Left ventricle myocardium superior (tissue), 1 donor: ENCODE data around the gene NAXE. TPM values are rescaled to one million over a fixed set of nuclear protein-coding genes. Genes with fewer than 3 reads are reported as not detected.
"Not testable (repeated sequence)": the region's sequence is repeated elsewhere in the genome, so short reads cannot be mapped to it uniquely, and the experiment has no call there.

Experiments used
- ATAC-seq: fragments of 200-7000 bp; cut with Tn5 transposase; one replicate; pipeline ENCODE4 v1.9.1; 2020; ENCODE audit warnings: mild to moderate bottlenecking, moderate library complexity
- DNase-seq: peaks from one replicate; pipeline ENCODE4 v3.0.0-alpha.2; 2020
- intact Hi-C: fragments of 100-400 bp; cut with micrococcal nuclease; formaldehyde crosslinking; loops from one replicate; pipeline ENCODE4 v1.11.0; 2022
- total RNA-seq: library from RNA; stranded (reverse); fragmentation: NEBNext Ultra II Directional; extraction: Animal tissue kit (Norgen Biotek cat#: 25700); gene quantifications from one replicate; pipeline ENCODE4 v1.2.1, GENCODE V29; 2021
- donor health status: DM: no; HTN: yes; CAD: no; lungs with severe emphysema.

The NAXE gene
- total RNA-seq, 1 donor from 2014 or later: 123 TPM

- DNase-seq (no peak), ATAC-seq (no peak)
- intact Hi-C loops: no loop called here
Measured at GRCh38 chr1:156590326-156591180, 1.0 kb upstream of the NAXE start.

GRCh38 chr1:156591181-156591431 is 470 bp upstream of the NAXE start:
- intact Hi-C loops: no loop called here
- ATAC-seq (no peak), DNase-seq (no peak)

- intact Hi-C loops: no loop called here
- ATAC-seq: peak; percentile 2
- no peak for DNase-seq
Measured at GRCh38 chr1:156592158-156592909, 758 bp downstream of the NAXE start.

GRCh38 chr1:156592910-156593660 is 1.5 kb downstream of the NAXE start:
- intact Hi-C loops: no loop called here
- no peak for ATAC-seq
- no peak for DNase-seq

- intact Hi-C loops: no loop called here
- DNase-seq (no peak), ATAC-seq (no peak)
Measured at GRCh38 chr1:156593661-156593989, 2.0 kb downstream of the NAXE start.

GRCh38 chr1:156594190-156594589 is 2.6 kb downstream of the NAXE start:
- no peak for ATAC-seq
- intact Hi-C loops: no loop called here
- no peak for DNase-seq

GRCh38 chr1:156595016-156595415 is 3.4 kb downstream of the NAXE start:
- ATAC-seq (no peak), DNase-seq (no peak)
- intact Hi-C loops: no loop called here

GRCh38 chr1:156596426-156596825 is 4.8 kb downstream of the NAXE start:
- DNase-seq (no peak), ATAC-seq (no peak)
- intact Hi-C loops: no loop called here

- ATAC-seq (no peak), DNase-seq (no peak)
- intact Hi-C loops: no loop called here
Measured at GRCh38 chr1:156598125-156598524, 6.5 kb downstream of the NAXE start.

- ATAC-seq (no peak), DNase-seq (no peak)
- intact Hi-C loops: no loop called here
Measured at GRCh38 chr1:156598731-156599432, 7.3 kb downstream of the NAXE start.

- intact Hi-C loops: no loop called here
- DNase-seq: no peak
- ATAC-seq: no peak
Measured at GRCh38 chr1:156599811-156600210, 8.2 kb downstream of the NAXE start.

GRCh38 chr1:156600733-156601121 is 9.2 kb downstream of the NAXE start:
- ATAC-seq: no peak
- no peak for DNase-seq
- intact Hi-C loops: no loop called here

GRCh38 chr1:156601122-156601830 is 9.7 kb downstream of the NAXE start, which contains the start of gene GPATCH4:
TSS of gene GPATCH4 (minus strand) at chr1:156601479.
- intact Hi-C loops: no loop called here
- DNase-seq: peak; percentile 77
- ATAC-seq: peak; percentile 87

- DNase-seq (no peak), ATAC-seq (no peak)
- intact Hi-C loops: no loop called here
Measured at GRCh38 chr1:156601892-156602291, 10.3 kb downstream of the NAXE start.

- DNase-seq (no peak), ATAC-seq (no peak)
- intact Hi-C loops: no loop called here
Measured at GRCh38 chr1:156602557-156602993, 11.0 kb downstream of the NAXE start.

GRCh38 chr1:156607344-156607743 is 15.8 kb downstream of the NAXE start:
- intact Hi-C loops: loop anchor here (5.0 kb wide), 1 partner anchor 150 kb away; no protein-coding TSS in a partner anchor
- ATAC-seq, DNase-seq: not testable (repeated sequence)

- DNase-seq (no peak), ATAC-seq (peak; percentile 96)
- intact Hi-C loops: loop anchor here (2.0 to 5.0 kb wide), 2 partner anchors 23 to 151 kb away; no protein-coding TSS in a partner anchor
Measured at GRCh38 chr1:156608036-156608674, 16.6 kb downstream of the NAXE start.

GRCh38 chr1:156608981-156609380 is 17.4 kb downstream of the NAXE start:
- intact Hi-C loops: loop anchor here (2.0 to 5.0 kb wide), 2 partner anchors 24 to 152 kb away; no protein-coding TSS in a partner anchor
- DNase-seq: no peak

More at GRCh38 chr1:156608981-156609380, 17.4 kb downstream of the NAXE start:
- peak; percentile 27 for ATAC-seq
